Superior temporal gyrus (tissue), 1 donor: ENCODE measurements around the gene ZNF446.
A peak's percentile ranks its signal among the peaks of the same experiment; 100 is the strongest.
"Not testable (repeated sequence)": the region's sequence is repeated elsewhere in the genome, so short reads cannot be mapped to it uniquely, and the experiment has no call there.

Experiments
- DNase-seq: peaks from one replicate; pipeline ENCODE4 v3.0.0-alpha.2; 2016; ENCODE audit errors: extremely low spot score

The ZNF446 gene

DNA sequence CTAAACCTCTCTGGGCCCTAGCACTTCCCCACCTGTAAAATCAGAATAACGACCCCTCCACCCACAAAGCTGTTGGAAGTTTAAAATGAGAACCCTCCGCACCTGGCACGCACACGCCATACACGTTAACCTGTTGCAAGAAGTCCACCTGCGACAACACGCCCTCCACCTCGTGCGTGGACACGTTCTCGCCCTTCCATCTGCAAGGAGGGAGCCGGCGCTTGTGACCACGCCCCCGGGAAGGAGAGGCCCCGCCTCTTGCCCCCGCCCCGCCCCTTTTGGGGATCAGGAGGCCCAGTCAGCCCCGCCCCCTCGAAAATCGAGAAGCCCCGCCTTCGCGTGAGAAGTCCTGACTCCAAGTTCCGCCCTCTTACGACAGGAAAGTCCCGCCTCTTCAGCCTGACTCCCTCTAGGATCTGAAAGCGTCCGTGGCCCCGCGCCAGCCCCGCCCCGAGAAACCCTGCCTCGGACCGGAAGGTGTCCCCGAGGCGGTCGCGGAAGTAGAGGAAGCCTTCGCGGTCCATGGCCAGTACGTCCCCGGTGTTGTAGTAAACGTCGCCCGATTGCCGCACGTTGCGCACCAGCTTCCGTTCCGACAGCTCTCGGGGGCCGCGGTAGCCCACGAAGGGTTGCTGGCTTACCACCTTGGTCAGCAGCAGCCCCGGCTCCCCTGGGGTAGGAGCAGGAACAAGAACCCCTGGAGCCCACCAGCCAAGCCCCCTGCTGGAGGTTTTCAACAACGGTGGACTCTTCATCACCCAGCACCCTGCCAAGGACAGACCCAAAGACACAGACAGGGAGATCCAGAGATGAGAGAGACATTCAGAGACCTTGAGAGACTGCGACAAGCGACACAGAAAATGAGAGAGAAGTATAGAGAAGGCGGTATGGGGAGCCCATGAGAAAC is 23.1 kb downstream of the ZNF446 start:
- peak; percentile 99 for DNase-seq

GRCh38 chr19:58500242-58500641 is 24.1 kb downstream of the ZNF446 start:
- DNase-seq, result no peak

- not testable (repeated sequence) for DNase-seq
Observed at GRCh38 chr19:58507602-58508223, 31.6 kb downstream of the ZNF446 start.

- DNase-seq, result no peak
Observed at GRCh38 chr19:58509731-58510083, 33.6 kb downstream of the ZNF446 start.

GRCh38 chr19:58510084-58510862 is 34.1 kb downstream of the ZNF446 start:
- DNase-seq, result no peak

GRCh38 chr19:58511353-58512208 is 35.4 kb downstream of the ZNF446 start, which contains the start of gene SLC27A5:
Gene SLC27A5, minus strand, starts transcription at chr19:58511992. Its CDS starts 37 bp downstream, at chr19:58511955.
- no peak for DNase-seq

DNA sequence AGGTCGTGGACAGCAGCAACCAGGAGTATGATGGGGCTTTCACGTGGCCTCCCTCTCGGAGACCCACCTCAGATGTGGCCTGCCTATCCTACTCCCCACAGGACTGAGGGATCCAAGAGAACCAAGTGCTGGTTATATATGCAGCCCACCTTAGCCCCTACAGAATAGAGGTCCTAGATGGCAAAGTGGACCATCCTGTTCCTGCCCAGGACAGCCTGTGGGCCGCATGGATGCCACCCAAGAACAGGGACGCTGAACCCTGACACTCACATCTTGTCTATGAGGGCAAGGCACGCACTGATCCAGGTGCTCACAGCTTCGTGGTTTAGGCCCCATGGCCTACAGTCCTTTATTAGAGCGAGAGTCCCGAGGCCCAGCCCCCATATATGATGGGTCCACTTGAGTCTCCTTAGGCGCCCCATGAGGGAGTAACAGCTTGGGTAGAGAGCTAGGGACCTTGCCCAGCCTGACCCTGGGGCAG is 37.1 kb downstream of the ZNF446 start:
- DNase-seq, result no peak

GRCh38 chr19:58513694-58514563 is 37.8 kb downstream of the ZNF446 start:
- DNase-seq, result peak; percentile 88

DNA sequence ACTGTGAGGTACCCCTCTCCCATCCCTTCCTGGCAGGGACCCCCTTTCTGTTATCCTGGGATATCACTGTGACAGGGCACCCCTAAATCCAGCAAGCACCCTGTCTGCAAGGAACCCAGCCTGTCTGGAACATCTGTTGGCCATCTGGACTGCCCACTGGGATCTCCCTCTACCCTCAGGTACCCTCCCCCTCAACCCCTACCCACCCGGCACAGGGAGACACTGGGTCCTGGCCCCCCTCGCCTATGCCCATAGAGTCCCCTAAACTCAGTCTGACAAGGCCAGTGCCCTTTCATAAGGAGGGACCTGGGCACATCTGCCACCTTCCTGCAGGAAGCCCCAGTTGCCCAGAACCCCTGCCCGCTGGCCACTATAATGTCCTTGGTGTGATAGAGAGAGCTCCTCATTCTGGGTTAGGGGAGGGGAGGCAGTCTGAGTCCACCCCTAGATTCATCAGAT is 38.4 kb downstream of the ZNF446 start:
- no peak for DNase-seq

DNA sequence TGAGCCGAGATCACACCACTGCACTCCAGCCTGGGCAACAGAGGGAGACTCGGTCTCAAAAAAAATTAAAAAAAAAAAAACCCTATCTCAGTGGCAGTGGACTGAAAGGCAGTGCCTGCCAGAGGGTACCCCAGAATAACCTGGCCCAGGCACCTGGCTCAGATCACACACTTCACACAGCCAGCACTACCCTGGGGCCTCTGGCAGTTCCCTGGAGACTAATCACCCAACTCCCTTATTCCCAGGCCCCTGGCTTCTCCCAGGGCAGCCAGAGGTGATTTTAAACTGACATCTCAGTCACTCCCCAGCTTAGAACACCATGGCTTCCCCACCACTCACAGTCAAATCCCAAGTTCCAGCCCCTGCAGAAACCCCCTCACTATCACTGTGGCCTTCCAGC is 39.1 kb downstream of the ZNF446 start:
- DNase-seq, result no peak

DNA sequence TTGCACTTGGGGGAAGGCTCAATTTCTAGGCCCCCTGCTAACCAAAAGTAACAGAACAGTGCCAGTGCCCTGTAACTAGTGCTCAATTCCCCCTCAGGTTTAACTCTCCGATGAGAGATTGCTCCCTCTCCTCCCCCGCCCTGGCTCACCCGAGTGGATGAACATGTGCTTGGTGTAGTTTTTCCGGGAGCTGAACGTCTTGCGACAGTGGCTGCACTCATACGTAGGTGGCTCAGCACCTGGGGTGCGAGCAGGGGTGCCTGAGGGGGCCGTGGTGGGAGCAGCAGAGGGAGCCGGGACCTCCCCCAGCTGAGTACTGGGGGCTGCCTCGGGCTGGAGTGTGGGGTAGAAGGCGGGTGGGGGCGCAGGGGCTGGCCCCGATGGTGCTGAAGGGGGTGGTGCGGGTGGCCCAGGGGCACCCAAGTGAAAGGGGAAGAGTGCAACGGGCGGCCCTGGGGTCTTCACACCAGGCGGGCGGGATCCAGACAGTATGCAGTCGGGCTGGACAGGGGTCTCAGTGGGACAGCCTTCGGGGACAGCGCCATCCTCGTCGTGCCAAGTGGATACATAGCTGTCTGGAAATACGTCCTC is 40.2 kb downstream of the ZNF446 start:
- DNase-seq, result no peak

GRCh38 chr19:58516964-58517833 is 41.0 kb downstream of the ZNF446 start:
- DNase-seq, result no peak

DNA sequence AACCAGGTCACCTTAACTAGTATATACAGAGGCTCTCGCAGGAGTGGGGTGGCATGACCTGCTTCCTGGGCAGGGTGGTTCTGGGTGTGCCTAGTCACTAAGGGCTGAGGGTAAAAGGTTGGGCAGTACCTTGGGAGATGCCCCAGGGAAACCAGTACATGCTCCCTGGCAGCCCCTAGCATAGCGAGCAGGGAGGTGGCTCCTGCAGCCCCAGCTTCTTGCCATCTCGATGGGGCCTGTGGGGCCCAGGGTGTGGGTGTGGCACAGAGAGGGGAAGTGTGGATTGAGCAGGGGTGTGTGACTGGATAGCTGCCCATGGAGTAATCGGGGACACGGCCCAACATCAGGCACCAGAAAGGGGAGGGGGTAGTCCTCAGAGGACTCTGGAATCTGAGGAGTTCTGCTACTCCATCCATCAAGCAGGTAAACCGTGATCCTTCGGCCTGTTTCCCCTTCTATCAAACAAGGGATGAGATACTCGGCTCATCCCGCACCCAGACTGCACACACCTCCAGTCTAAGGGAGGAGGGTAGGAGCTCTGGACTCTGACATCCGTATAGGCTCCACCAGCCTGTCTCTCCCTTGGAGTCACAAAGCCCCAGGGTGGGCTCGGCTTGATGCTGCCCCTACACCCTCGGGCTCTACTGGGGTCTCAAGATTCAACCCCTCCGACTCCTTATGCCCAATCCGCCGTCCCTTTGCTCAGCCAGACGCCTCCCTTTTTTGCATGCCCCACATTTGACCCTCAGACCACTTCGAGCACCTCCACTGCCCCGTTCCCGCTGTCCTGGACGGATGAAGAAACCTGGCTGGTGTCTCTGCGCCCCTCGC is 42.3 kb downstream of the ZNF446 start:
- no peak for DNase-seq

DNA sequence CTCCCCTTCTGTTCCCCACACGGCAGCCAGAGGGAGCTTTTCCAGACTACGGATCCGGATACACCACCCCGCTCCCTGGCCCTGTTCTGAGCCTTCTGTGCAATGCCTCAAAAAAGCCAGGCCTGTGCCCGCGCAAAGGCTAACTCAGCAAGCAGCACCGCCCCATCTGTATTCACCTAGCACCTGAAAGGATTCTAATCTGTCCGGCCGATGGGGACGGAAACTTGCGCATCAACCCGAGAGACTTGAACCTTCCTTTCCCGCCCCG is 42.9 kb downstream of the ZNF446 start:
- peak; percentile 50 for DNase-seq

DNA sequence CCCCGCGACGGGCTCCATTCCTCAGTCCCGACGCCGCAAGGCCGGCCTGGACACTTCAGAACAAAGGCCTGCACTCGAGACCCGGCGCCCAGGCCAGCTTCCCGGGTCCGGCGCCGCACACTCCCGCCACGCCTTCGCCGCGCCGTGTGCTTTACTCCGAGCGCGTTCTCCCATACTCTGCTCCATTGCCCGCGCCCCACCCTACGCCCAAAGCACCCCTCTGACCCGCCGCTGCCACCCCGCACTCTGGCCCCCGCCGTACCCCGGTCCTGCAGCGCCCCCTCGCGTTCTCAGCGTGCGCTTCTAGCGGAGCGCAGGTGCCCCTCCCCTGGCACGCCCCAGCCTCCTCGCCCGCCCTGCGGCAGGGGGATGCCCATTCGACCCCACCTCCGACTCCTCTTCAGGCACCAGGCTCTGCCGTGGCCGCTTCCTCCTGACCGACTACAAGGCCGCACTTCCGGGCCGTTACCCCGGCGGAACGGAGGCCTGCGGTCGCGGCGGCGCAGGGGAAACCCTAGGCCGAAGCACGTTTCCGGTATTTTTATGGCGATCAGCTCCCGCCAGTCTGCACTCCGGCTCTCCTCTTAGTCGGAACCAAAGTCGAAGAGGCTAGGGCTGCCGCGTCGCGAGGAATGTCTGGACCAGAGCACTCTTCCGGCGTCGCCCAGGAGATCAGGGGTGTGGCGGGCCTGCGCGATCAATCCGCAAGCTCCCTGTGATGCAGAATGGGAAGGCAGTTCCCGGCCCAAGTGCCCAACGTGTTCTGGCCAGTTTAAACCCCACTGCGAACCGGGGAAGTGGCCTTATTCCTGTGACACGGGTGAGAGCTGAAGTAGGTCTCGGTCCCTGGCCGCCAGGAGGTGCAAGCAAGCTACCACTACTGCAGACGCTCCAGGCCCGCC is 43.5 kb downstream of the ZNF446 start, which contains the start of gene ZBTB45:
ZBTB45 (minus strand) TSS at position 456 of the 902 bp plus-strand sequence. CDS start 2,137 bp downstream, outside the sequence.
- peak; percentile 97 for DNase-seq

DNA sequence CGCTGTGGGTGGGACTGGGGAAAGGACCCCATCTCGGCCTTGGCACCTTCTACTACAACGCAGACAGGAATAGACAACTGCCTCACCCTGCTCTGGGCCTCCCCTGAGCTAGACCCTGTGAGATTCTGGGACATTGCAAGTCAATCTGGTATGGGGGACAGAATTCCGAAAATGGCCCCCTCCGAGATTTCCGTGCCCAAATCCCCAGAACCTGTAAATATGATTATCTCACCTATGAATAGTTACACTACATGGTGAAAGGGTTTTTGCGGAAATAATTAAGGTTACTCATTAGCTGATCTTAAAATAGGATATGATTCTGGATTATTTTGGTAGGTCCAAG is 44.1 kb downstream of the ZNF446 start:
- DNase-seq, result no peak

GRCh38 chr19:58521651-58522050 is 45.5 kb downstream of the ZNF446 start:
- DNase-seq, result no peak
